H9 (cell line): ENCODE measurements around the gene TOM1L2. TPM values are rescaled to one million over a fixed set of nuclear protein-coding genes. Genes with fewer than 3 reads are reported as not detected.

Experiments used
- DNase-seq: peaks from one replicate; pipeline ENCODE4 v3.0.0-alpha.2; 2017
- H2AFZ ChIP-seq: one replicate; pipeline ENCODE4 v1.6.1; 2013; ENCODE audit warnings: mild to moderate bottlenecking, low read length, control low read depth, moderate library complexity
- H2AK5ac ChIP-seq: 2 replicates; pipeline ENCODE4 v1.6.1; 2013; ENCODE audit warnings: low read length, control low read depth, mixed read lengths; ENCODE audit not compliant: insufficient read length
- H2BK120ac ChIP-seq: one replicate; pipeline ENCODE4 v1.6.1; 2013; ENCODE audit warnings: low read depth, mild to moderate bottlenecking, low read length, control low read depth, inconsistent platforms; ENCODE audit not compliant: poor library complexity, severe bottlenecking
- H2BK12ac ChIP-seq: 2 replicates; pipeline ENCODE4 v1.6.1; 2013; ENCODE audit warnings: low read length, control low read depth, mixed read lengths, low read depth; ENCODE audit not compliant: insufficient read length
- H2BK15ac ChIP-seq: 2 replicates; pipeline ENCODE4 v1.6.1; 2013; ENCODE audit warnings: low read depth, low read length, control low read depth
- H2BK20ac ChIP-seq: one replicate; pipeline ENCODE4 v1.6.1; 2013; ENCODE audit warnings: low read depth, mild to moderate bottlenecking, low read length, control low read depth, inconsistent platforms; ENCODE audit not compliant: poor library complexity, severe bottlenecking
- H2BK5ac ChIP-seq: 2 replicates; pipeline ENCODE4 v1.6.1; 2013; ENCODE audit warnings: low read length, control low read depth, mixed read lengths; ENCODE audit not compliant: insufficient read length
- H3K14ac ChIP-seq: 2 replicates; pipeline ENCODE4 v1.6.1; 2013; ENCODE audit warnings: low read length, control low read depth; ENCODE audit not compliant: insufficient read depth
- H3K18ac ChIP-seq: 2 replicates; pipeline ENCODE4 v1.6.1; 2013; ENCODE audit warnings: low read depth, mild to moderate bottlenecking, mixed read lengths, low read length, control low read depth; ENCODE audit not compliant: insufficient read length
- H3K23ac ChIP-seq: 2 replicates; pipeline ENCODE4 v1.6.1; 2013; ENCODE audit warnings: low read length, control low read depth, mixed read lengths, low read depth; ENCODE audit not compliant: insufficient read length
- H3K23me2 ChIP-seq: 2 replicates; pipeline ENCODE4 v1.6.1; 2013; ENCODE audit warnings: low read depth, mild to moderate bottlenecking, mixed read lengths, low read length, control low read depth; ENCODE audit not compliant: insufficient read length, poor library complexity, severe bottlenecking
- H3K27ac ChIP-seq: 2 replicates; pipeline ENCODE4 v1.5.1; 2013; ENCODE audit warnings: low read length, control low read depth, mixed read lengths, low read depth; ENCODE audit not compliant: insufficient read length
- H3K27me3 ChIP-seq: 2 replicates; pipeline ENCODE4 v1.6.1; 2013; ENCODE audit warnings: low read length, control low read depth, inconsistent platforms; ENCODE audit not compliant: insufficient read depth
- H3K4ac ChIP-seq: 2 replicates; pipeline ENCODE4 v1.6.1; 2013; ENCODE audit warnings: low read depth, mild to moderate bottlenecking, control low read depth, inconsistent platforms, low read length, moderate library complexity
- H3K4me1 ChIP-seq: 2 replicates; pipeline ENCODE4 v1.6.1; 2013; ENCODE audit warnings: low read length, control low read depth, inconsistent platforms; ENCODE audit not compliant: insufficient read depth
- H3K4me2 ChIP-seq: 2 replicates; pipeline ENCODE4 v1.6.1; 2013; ENCODE audit warnings: low read length, control low read depth, mixed read lengths; ENCODE audit not compliant: insufficient read length, insufficient read depth
- H3K56ac ChIP-seq: 2 replicates; pipeline ENCODE4 v1.6.1; 2013; ENCODE audit warnings: low read depth, mild to moderate bottlenecking, mixed read lengths, low read length, control low read depth; ENCODE audit not compliant: insufficient read length
- H3K79me1 ChIP-seq: 2 replicates; pipeline ENCODE4 v1.6.1; 2013; ENCODE audit warnings: low read depth, mild to moderate bottlenecking, moderate library complexity, low read length, control low read depth, inconsistent platforms; ENCODE audit not compliant: insufficient read depth, poor library complexity, severe bottlenecking
- H3K79me2 ChIP-seq: 2 replicates; pipeline ENCODE4 v1.6.1; 2013; ENCODE audit warnings: low read length, control low read depth, inconsistent platforms; ENCODE audit not compliant: insufficient read depth
- H3K9ac ChIP-seq: 2 replicates; pipeline ENCODE4 v1.6.1; 2013; ENCODE audit warnings: low read length, control low read depth, mixed read lengths; ENCODE audit not compliant: insufficient read length; ENCODE audit errors: extremely low read depth
- H3K9me3 ChIP-seq: one replicate; pipeline ENCODE4 v1.6.1; 2013; ENCODE audit warnings: low read depth, low read length, inconsistent platforms; ENCODE audit not compliant: control insufficient read depth
- H3T11ph ChIP-seq: one replicate; pipeline ENCODE4 v1.6.1; 2013; ENCODE audit warnings: mild to moderate bottlenecking, low read length, control low read depth, inconsistent platforms
- H4K20me1 ChIP-seq: one replicate; pipeline ENCODE4 v1.6.1; 2013; ENCODE audit not compliant: control insufficient read depth, insufficient read length, insufficient read depth
- H4K5ac ChIP-seq: 2 replicates; pipeline ENCODE4 v1.6.1; 2013; ENCODE audit warnings: low read depth, mild to moderate bottlenecking, mixed read lengths, low read length, control low read depth; ENCODE audit not compliant: insufficient read length
- H4K8ac ChIP-seq: replicated peaks from 2 replicates; pipeline ENCODE4 v1.6.1; 2013; ENCODE audit warnings: low read length, control low read depth, mixed read lengths, low read depth; ENCODE audit not compliant: insufficient read length
- H4K91ac ChIP-seq: 2 replicates; pipeline ENCODE4 v1.6.1; 2013; ENCODE audit warnings: low read depth, mild to moderate bottlenecking, moderate library complexity, mixed read lengths, low read length, control low read depth; ENCODE audit not compliant: insufficient read length
- H3K27ac Mint-ChIP-seq, 3 experiments: 2 replicates in 2 of 3; 3 replicates in 1 of 3; pipeline ENCODE4 v1.8.0; 2020 to 2021; ENCODE audit warnings: mixed read lengths in 3 of 3, mild to moderate bottlenecking in 1 of 3, moderate library complexity in 1 of 3
- H3K27me3 Mint-ChIP-seq: 2 replicates; pipeline ENCODE4 v1.8.0; 2021; ENCODE audit warnings: low read depth, mild to moderate bottlenecking, moderate library complexity, mixed read lengths
- H3K36me3 Mint-ChIP-seq, 3 experiments: 2 replicates in 2 of 3; 3 replicates in 1 of 3; pipeline ENCODE4 v1.8.0; 2020 to 2021; ENCODE audit warnings: low read depth in 3 of 3, mixed read lengths in 3 of 3; ENCODE audit not compliant: insufficient read depth in 1 of 3
- H3K4me1 Mint-ChIP-seq, 2 experiments: 2 replicates each; pipeline ENCODE4 v1.8.0; 2020; ENCODE audit warnings: mixed read lengths in 2 of 2
- H3K4me3 Mint-ChIP-seq, 2 experiments: 2 replicates in 1 of 2; 3 replicates in 1 of 2; pipeline ENCODE4 v1.8.0; 2020 to 2021; ENCODE audit warnings: mild to moderate bottlenecking in 2 of 2, mixed read lengths in 2 of 2, moderate library complexity in 1 of 2
- H3K9me3 Mint-ChIP-seq, 2 experiments: 2 replicates in 1 of 2; 3 replicates in 1 of 2; pipeline ENCODE4 v1.8.0; 2020; ENCODE audit warnings: mild to moderate bottlenecking in 2 of 2, mixed read lengths in 2 of 2, moderate library complexity in 1 of 2
- total RNA-seq: library from RNA; stranded (reverse); gene quantifications from 2 replicates; pipeline ENCODE4 v1.2.1, GENCODE V29; 2021
- TF ChIP-seq, protein P1 (sequence below): fragments of 200-600 bp; sonication (generic); conservative IDR thresholded peaks from 3 replicates; pipeline ENCODE4 v1.8.0; 2021; ENCODE audit warnings: antibody characterized with exemption, mild to moderate bottlenecking

The TOM1L2 gene
- total RNA-seq, 1 experiment from 2014 or later = 4.6 TPM

DNA sequence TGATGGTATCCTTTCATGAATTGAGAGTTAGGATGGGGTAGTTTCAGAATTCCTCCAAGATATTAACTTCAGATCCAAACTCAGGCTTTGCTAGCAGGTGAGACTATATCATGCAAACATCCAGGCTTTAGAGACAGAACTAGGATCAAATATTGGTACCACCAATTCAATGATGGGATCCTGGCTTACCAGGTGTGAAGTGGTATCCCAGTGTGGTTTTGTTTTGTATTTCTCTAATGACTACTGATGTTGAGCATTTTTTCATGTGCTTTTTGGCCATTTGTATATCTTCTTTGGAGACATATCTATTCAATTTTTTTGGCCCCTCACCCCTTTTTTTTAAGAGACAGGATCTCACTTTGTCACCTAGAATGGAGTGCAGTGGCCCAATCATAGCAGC is 57.0 kb downstream of the TOM1L2 start:
- Histone ChIP-seq H3T11ph (no peak overlapping the region), H2AK5ac (no peak overlapping the region), H2BK20ac (no peak overlapping the region), H3K9ac (no peak overlapping the region), H3K4me1 (no peaks in the 10 kb centered on the region; the same call in 1 of the 2 replicates), H3K27ac (no peak overlapping the region), H3K79me2 (no peaks in the 10 kb centered on the region), H2AFZ (no peak overlapping the region), H4K91ac (no peak overlapping the region), H3K23me2 (no peaks in the 10 kb centered on the region), H2BK120ac (no peak overlapping the region), H3K4me2 (no peak overlapping the region), H2BK15ac (no peak overlapping the region), H2BK12ac (no peak overlapping the region), H3K79me1 (no peaks in the 10 kb centered on the region), H3K23ac (no peak overlapping the region), H3K14ac (no peak overlapping the region), H4K5ac (no peak overlapping the region), H4K20me1 (no peaks in the 10 kb centered on the region), H2BK5ac (no peak overlapping the region), H3K9me3 (no peaks in the 10 kb centered on the region), H4K8ac (no peak overlapping the region), H3K56ac (no peak overlapping the region), H3K4ac (no peak overlapping the region), H3K18ac (no peak overlapping the region), H3K27me3 (no peaks in the 10 kb centered on the region)
- H3K27ac Mint-ChIP-seq = no peak overlapping the region
- peaks cover 20 to 23% of the 10 kb centered on the region in 2 experiments for H3K4me1 Mint-ChIP-seq
- H3K36me3 Mint-ChIP-seq = peaks cover 0 to 3% (median 0%) of the 10 kb centered on the region in 3 experiments; a peak in 3 of 7 replicates
- H3K4me3 Mint-ChIP-seq = no peak overlapping the region
- H3K9me3 Mint-ChIP-seq = peaks cover 2 to 3% of the 10 kb centered on the region in 2 experiments; a peak in 3 of 5 replicates
- TF ChIP-seq, protein P1, sequence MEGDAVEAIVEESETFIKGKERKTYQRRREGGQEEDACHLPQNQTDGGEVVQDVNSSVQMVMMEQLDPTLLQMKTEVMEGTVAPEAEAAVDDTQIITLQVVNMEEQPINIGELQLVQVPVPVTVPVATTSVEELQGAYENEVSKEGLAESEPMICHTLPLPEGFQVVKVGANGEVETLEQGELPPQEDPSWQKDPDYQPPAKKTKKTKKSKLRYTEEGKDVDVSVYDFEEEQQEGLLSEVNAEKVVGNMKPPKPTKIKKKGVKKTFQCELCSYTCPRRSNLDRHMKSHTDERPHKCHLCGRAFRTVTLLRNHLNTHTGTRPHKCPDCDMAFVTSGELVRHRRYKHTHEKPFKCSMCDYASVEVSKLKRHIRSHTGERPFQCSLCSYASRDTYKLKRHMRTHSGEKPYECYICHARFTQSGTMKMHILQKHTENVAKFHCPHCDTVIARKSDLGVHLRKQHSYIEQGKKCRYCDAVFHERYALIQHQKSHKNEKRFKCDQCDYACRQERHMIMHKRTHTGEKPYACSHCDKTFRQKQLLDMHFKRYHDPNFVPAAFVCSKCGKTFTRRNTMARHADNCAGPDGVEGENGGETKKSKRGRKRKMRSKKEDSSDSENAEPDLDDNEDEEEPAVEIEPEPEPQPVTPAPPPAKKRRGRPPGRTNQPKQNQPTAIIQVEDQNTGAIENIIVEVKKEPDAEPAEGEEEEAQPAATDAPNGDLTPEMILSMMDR = no peak
- DNase-seq = no peak
- H3K27me3 Mint-ChIP-seq = no peaks in the 10 kb centered on the region
